HG02678 (cell line): ENCODE measurements around the gene LYRM4.

ENCODE experiments used
- ATAC-seq: cut with Tn5 transposase; IDR thresholded peaks from one replicate; pipeline ENCODE4 v1.9.1; 2021; ENCODE audit warnings: mild to moderate bottlenecking, moderate library complexity; ENCODE audit not compliant: unreplicated experiment

Gene LYRM4

DNA sequence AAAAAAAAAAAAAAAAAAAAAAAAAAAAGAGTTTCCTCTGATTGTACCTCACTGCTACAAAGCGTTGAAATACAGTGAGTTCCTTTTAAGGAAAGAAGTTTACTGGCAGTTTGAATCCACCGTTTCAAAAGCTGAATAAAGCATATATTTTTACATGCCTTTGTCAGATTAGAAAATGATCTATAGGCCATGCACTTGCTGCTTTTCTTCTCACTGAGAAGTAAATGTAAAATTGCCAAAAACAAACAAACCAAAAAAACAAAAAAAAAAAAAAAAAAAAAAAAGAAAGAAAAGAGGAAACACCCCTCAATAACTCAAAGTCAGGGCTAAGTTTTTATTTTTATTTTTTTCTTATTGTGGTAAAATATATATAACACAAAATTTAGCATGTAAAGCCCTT lies 81.9 kb downstream of the LYRM4 start:
- no peak for ATAC-seq

DNA sequence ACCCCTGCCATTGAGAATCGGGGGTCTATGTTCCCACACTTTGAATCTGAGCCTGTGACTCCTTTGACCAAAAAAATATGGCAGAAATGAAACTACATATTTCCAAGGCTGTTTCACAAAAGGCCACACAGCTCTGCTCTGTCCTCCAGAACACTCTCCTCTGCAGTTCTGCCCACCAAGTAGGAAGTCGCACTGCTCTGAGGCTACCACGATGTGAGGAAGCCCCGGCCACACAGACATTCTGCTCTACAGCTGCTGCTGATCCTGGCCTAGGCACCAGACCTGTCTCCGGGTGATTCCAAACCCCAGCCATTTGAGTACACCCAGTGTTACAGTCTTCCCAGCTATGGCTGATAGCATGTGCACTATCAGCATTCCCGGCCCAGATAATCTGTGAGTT lies 85.1 kb downstream of the LYRM4 start:
- peak; percentile 41 for ATAC-seq

DNA sequence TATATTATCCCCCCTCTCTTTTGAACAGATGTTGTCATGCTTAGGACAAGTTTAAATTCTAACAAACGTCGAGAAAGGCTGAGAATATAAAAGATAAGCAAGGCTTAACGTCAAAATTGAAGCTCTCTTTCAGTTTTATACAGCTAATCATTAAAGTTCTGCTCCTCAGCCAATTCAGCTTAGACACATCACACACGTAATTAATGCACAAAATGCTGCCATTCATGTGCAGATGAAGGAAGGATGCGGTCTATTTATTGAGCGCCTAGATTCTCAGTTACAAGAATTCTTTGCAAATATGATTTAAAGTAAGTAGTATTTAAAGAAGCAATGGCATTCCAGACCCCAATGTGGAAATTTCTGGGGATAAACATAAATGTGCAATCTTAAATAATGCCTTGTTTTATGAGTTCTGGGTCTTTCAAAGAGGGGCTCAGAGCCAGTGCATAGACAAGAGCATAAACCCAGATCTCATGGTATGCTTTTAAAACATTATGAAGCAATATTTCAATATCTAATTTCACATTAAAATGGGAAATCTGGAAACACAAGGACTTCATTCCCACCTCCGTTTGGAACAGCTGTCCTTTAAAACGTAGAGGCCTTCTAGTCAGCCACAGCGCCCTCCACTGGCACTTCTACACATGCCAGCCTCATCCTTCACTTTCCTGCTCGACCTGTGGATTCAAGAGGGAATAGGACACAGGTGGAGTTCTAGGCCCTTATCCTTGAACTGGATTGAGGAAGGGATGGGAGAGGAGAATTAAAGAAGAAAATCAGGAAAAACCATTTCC lies 85.8 kb downstream of the LYRM4 start:
- no peak for ATAC-seq

DNA sequence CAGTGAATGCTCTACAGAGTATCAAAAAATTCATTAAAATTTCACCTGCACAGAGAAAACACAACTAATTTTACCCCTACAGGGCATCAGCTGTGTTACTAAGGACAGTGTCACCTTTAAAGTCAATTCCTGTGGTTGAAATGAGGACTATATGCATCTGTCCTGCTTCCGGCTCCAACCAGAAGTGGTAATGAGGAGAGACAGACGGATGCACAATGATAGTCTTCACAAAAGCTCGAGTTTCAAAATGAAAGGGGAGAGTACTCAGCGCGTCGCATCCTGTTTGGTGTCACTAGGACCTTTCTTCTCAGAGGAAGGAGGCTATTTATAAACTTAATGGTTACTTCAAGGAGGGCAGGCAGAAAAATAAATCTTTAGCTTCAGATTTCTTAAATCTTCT lies 86.5 kb downstream of the LYRM4 start:
- peak; percentile 98 for ATAC-seq

DNA sequence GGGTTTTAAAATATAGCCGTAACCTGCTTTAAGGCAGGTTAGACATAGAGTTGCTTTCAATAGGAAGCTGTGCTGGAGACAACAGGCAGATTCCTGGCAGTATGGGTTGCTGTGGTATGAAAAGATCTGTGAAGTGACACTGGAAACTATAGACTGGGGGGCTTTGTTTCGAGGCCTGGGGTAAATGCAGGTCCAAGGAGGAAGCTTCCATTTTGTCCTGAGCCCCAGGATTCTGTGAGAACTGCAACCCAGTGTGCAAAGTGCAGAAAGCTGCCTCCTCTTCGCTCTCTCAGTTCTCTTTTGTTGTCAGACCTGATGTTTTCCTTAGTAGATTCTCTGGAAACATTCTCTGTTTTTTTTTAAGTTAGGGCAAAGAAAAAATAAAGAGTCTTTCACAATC lies 86.9 kb downstream of the LYRM4 start:
- ATAC-seq, result peak; percentile 27

DNA sequence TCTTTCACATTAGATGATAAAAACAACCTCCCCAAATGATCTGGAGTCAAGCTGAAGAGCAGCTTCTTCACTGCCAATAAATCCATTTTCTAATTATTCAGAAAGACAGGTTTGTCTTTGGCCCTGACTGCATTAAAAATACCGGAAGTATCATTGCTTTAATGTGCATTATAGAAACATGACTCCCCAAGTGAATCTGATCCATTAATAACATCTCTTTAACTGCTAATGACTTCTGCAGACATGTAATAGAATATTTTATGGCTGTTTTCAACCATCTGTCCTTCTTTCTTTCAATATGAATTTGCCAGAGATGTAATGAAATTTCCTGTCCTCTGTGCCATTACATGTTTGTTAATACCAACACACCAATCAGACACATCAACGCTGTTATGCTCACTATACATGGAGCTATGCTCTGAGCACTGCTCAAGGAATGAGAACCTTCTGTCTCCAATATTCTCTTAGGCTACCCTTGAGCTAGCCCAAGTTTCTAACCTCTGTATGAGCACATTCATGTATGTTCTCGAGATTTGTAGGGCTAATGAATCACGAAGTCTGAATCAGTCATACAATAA lies 87.8 kb downstream of the LYRM4 start:
- no peak for ATAC-seq

DNA sequence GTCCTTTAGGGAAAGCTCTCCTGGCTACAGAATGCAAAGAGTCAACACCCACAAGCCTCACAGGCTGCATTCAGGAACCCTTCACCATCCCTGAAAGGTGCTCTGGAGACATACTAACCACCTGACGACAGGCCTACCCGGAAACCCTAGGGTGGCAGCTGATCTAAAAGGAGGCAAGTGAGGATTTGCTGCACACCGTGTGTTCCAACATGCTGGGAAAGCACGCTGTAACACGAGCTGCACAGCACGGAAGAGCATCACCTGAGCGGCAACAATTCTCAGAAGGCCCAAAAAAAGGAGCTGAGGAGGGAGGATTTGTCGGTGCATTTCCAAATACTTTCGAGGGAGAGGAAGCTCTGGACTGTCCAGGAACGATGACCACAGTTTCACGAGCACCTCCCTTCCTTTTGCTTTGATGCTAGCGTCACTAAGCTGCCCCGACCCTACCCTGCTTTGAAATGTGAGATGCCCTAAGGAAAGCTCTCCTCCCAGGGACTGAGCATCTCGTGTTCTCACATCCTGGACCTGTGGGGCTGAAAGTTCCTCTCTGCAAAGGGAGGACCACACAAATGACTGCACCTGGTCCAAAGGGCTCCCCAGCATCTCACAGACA lies 88.6 kb downstream of the LYRM4 start:
- ATAC-seq, result no peak

DNA sequence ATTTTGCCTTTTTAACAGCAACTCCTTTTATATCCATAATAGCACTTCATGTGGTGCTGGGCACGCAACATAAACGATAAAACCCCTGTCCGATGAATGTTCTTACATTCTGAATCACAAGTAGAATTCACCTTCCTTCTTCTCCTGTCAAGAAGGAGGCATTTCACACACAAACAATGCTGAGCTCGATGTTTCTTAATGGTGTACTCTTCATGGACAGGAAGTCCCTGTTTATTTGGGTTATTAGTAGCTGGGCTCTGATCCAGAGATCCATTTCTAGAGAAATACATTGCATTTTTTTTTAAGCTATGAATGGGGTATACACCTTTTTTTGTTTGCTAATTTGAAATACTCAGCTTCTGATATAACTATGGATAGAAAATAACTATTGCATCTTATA lies 93.2 kb downstream of the LYRM4 start:
- no peak for ATAC-seq

DNA sequence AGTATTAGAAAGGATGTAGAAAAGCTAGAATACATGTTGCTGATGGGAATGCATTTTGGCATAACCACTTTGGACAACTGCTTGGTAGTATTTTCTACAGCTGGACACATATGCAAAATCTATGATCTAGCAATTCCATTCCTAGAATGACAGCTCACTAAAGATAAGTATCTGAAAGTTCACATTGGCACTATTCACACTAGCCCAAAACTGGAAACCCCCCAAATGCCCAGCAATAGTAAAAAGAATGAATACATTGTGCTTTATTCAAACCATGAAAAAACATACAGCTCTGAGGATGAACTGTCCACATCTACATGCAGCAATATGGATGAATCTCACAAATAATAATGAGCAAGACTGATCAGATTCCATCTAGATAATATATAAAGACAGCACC lies 96.7 kb downstream of the LYRM4 start:
- ATAC-seq, result no peak

DNA sequence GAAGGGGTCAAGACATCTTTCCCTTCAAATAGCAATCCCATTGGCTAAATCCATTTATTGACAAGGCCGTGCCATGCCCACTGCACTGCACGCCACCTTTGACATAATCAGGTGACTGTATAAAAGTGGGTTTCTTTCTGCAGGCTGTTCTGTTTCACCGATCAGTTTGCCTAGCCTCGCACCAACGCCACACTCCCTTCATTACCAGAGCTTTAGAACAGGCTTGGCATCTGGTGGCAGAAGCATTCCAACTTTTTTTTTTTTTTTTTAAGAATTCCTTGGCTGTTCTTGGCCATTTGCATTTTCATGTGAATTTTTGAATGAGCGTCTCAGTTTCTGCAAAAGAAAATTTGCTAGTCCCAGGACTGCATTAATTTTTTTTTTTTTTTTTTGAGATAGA lies 97.5 kb downstream of the LYRM4 start:
- ATAC-seq, result no peak

DNA sequence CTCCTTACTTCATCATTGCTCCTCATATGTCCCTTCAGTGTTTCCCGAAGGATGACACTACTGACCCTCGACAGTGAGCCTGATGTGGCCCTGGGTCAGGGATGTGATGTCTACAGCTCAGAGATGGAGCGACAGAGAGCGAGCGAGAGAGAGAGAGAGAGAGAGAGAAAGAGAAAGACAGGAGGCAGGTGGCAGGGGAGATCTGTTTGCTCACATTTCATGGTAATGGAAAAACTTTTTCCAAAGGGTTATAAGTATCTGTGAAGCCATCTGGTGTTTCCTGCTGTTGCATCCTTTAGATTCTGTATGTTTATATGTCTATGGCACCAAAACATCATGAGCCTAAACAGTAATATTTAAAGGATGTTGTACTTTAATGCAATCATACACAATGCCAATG lies 98.4 kb downstream of the LYRM4 start:
- no peak for ATAC-seq

DNA sequence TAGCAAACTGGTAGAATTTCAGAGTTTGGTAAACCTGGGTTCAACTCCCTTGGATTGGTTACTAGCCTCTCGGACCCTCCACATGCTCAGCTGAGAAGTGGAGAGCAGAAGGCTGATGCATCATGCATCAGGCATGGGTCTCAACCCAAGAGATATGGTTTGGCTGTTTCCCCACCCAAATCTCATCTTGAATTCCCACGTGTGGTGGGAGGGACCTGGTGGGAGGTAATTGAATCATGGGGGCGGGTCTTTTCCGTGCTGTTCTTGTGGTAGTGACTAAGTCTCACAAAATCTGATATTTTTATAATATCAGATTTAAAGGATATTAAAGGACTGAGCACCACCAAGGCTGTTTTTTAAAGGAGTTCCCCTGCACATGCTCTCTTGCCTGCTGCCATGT lies 100.5 kb downstream of the LYRM4 start:
- no peak for ATAC-seq

DNA sequence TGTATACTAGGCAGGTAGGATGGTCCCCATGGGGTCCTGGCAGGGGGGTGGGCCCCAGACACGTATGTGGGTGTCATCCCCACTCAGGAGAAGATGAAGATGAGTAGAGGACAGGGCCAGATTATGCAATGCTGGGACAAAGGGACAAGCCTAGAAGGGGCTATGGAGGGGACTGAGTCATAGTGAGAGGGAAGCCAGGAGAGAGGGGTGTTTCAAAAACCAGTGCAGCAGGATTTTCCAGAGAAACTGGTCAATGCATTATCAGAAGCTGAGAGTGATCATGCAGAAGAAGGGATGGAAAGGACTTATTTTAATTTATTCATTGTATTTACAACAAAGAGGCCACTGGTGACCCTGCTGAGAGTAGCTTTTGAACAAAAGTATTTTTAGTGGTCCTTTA lies 101.6 kb downstream of the LYRM4 start:
- ATAC-seq, result no peak

DNA sequence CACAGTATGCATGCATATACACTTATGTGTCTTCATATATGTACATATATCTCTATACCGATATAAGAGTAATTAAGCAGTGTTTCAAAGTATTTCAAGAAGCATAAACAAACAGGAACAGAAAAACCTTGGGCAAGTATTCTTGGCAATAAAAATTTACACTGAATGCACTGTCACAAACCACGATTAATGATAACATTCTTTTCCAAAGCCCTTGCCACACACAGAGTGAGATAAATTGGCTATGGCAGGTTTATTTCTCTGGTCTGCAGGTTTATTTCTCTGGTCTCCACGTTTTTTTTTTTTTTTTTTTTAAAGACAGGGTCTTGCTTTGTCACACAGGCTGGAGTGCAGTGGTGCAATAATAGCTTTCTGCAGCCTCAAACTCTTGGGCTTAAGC lies 102.6 kb downstream of the LYRM4 start:
- no peak for ATAC-seq

DNA sequence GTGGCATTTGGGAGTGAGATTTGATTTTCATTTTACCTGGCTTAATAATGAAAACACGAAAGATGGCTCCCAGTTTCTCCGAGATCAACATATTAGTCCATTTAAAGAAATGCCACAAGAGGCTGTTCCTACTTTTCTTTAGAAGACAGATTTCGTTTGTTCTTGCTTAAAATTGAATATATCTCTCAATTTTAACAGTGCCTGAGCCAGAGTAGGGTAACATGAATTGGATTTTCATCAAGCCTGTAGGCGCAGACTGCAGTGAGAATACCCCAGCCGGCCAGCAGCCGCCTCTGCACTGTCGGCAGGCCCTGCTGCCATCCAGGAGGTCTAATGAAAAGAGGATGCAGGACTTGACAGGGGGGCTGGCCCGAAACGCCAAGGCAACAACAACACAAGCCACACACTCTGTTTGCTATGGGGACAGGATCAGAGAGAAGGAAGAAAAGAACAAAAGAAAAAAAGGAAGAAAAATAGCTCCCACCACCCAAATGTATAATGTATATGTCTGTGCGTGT lies 103.1 kb downstream of the LYRM4 start:
- ATAC-seq, result no peak

DNA sequence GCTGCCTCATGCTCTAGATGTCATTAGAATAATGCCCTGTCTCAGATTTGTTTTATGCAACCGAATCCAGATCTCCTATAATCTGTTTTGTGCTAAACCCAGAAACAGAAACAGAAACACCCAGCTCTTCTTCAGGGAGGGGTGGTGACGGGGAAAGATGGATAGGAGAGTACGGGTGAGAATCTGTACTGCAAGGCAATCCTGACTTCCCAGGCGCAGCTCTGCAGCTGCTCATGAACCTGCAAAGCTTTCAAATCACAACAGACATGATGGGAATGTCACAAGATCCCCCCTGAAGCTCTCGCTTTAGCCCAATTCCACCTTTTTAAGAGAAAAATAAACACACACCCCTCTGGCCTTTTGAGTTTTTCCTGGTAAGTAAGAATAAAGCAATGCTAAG lies 104.1 kb downstream of the LYRM4 start:
- no peak for ATAC-seq

DNA sequence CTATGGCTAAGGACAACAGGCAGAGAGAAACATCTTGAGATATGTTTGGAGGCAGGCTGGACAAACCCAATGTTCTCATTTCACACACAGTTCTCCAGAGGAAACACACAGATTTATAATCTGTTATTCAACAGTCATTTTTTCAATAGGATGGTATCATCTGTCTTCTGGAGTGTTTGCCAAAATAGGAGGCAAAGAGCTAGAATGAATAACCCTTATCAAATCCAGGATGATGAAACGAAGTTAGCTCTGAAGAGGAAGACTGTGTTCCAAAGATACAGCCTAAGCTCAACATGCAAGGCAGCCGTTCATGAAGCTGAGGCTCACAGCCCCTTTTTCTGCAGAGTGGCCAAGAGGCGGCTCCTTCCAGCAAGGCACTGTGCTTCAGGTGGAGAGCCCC lies 104.8 kb downstream of the LYRM4 start:
- ATAC-seq, result no peak

DNA sequence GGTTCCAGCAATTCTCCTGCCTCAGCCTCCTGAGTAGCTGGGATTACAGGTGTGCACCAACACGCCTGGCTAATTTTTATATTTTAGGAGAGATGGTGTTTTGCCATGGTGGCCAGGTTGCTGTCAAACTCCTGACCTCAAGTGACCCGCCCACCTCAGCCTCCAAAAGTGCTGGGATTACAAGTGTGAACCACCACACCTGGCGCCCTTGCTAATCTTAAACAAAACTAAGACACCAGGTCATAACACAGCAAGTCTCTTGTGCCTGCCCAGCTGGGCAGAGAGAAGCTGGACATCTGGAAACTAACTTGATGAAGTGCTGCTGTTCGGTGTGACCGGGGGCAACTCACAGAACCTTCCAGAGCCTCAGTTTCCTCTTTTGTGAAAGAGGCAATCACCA lies 107.6 kb downstream of the LYRM4 start:
- no peak for ATAC-seq

DNA sequence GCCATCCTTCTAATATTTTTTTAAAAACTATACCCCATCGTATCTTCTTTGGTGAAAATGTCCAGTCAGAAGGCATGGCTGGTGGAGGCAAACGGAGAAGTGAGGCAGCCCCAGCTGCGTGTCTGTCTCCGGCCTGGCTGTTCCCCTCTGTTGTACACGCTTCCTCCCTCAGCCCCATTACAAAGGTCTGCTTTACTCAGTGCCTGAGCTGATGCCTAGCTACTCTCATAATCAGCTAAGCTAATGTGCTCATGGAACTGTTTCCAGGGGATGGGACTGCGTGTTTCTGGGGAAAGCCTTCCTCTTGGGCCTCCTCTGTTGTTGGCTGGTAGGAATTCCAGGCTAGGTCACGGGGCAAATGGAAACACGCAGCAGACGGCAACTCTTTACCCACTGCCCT lies 108.3 kb downstream of the LYRM4 start:
- no peak for ATAC-seq

DNA sequence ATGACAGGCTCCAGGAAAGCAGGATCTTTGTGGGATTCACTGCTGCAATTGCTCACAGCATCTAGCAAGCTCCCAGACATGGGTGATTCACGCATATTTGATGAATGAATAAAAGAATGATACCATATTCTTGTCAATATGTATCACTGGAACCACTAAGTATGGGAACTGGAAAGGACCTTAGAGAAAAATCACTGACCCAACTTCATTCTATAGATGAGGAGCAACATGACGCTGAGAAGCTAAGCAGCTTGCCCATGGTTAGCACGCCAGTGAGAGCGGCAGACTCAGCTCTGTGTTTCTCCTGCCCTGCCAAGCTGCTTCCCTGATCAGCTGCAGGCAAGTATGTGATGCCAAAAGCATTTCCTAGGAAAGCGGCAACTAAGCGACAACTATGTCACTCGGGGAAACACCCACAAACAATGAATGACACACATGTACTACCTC lies 108.8 kb downstream of the LYRM4 start:
- no peak for ATAC-seq

DNA sequence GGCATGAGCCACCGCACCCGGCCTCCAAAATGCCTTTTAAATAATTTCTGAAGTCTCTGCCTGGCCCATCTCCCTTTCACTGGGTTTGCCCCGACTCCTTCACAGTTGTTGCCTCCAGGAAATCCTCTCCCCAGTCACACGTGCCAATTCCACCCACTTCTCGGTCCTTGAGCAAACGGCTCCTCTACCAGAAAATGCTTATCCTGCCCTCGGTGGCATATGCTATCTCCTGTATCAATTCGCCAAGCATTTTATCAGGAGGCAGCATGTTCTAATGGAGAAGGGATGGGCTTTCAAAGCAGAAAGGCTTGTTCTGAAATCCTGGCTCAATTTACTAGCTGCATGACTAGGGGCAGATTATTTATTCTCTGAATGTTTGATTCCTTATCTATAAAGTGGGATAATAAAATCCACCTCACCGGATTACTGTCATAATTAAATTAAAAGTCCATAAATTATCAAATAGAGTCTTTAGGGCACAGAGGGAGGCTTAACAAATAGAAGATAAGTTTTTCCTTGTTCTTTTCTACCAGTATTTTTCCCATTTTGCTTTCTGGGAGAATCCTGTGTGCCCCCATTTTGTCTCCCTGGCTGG lies 109.3 kb downstream of the LYRM4 start:
- no peak for ATAC-seq

DNA sequence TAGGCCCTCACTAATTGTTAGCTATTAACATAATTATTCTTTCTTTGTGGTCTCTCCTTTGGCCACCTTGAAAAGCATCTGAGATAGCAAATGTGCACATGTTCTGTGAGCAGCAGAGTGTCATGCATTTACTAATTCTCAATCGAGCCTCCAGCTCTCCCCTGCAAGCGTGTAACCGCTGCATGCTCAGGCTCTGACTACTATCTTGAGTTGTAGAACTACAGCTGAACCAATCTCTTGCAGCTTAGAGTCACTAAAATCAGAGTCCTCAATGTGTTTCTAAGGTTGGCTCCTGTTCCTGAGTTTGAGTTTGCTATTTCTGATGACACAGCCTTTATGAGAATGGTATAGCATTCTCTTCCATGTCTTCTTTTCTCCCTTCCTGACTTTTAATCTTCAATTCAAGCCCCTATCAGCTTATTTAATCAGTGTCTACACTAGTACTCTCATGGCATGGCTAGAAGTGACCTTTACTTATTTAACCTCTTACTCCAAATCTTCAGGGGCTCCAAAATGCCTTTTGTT lies 110.1 kb downstream of the LYRM4 start:
- no peak for ATAC-seq
